WERI-Rb-1 (cell line): ENCODE measurements around the gene TTN.

Experiments used
- DNase-seq: peaks from one replicate; pipeline ENCODE4 v3.0.0-alpha.2; 2020
- H3K27ac ChIP-seq: fragments of 250-450 bp; sonication (Bioruptor Pico); 2 replicates; pipeline ENCODE4 v1.5.1; 2020; ENCODE audit warnings: mild to moderate bottlenecking, moderate library complexity
- H3K27me3 ChIP-seq: fragments of 250-450 bp; sonication (Bioruptor Pico); 2 replicates; pipeline ENCODE4 v1.5.1; 2021; ENCODE audit warnings: mild to moderate bottlenecking, low read depth, moderate library complexity; ENCODE audit not compliant: insufficient read depth, severe bottlenecking
- H3K36me3 ChIP-seq: fragments of 250-450 bp; sonication (Bioruptor Pico); 2 replicates; pipeline ENCODE4 v1.5.1; 2020; ENCODE audit warnings: mild to moderate bottlenecking, moderate library complexity
- H3K4me3 ChIP-seq: 2 replicates; pipeline ENCODE4 v1.5.1; 2011; ENCODE audit warnings: low read depth, mild to moderate bottlenecking, control low read depth, low read length
- H3K9me3 ChIP-seq: fragments of 250-450 bp; sonication (Bioruptor Pico); 2 replicates; pipeline ENCODE4 v1.5.1; 2021; ENCODE audit warnings: mild to moderate bottlenecking, moderate library complexity; ENCODE audit not compliant: severe bottlenecking
- CTCF ChIP-seq: IDR thresholded peaks from 2 replicates; pipeline ENCODE4 v1.5.1; 2011; ENCODE audit warnings: low read depth, mild to moderate bottlenecking, control low read depth, inconsistent platforms, low read length

The TTN gene

GRCh38 chr2:178513876-178514275 lies 293.3 kb downstream of the TTN start:
- no peaks in the 10 kb centered on the region; the same call in none of the 2 replicates for H3K36me3 ChIP-seq

GRCh38 chr2:178512484-178512883 lies 294.7 kb downstream of the TTN start:
- DNase-seq, result no peak
- Histone ChIP-seq H3K36me3 (no peaks in the 10 kb centered on the region), H3K9me3 (no peaks in the 10 kb centered on the region), H3K27me3 (no peaks in the 10 kb centered on the region), H3K4me3 (no peak overlapping the region), H3K27ac (no peak overlapping the region)
- no peak for TF ChIP-seq CTCF

More at GRCh38 chr2:178513876-178514275, 293.3 kb downstream of the TTN start:
- TF ChIP-seq CTCF, result no peak
- no peak overlapping the region for H3K27ac ChIP-seq
- no peak overlapping the region for H3K4me3 ChIP-seq
- no peaks in the 10 kb centered on the region for H3K27me3 ChIP-seq
- DNase-seq, result no peak
- no peaks in the 10 kb centered on the region for H3K9me3 ChIP-seq

GRCh38 chr2:178510384-178510783 lies 296.8 kb downstream of the TTN start:
- TF ChIP-seq CTCF, result no peak
- H3K27ac ChIP-seq, result no peak overlapping the region
- no peaks in the 10 kb centered on the region for H3K9me3 ChIP-seq
- no peak overlapping the region for H3K4me3 ChIP-seq
- H3K27me3 ChIP-seq, result no peaks in the 10 kb centered on the region
- no peak for DNase-seq
- H3K36me3 ChIP-seq, result peaks cover 4% of the 10 kb centered on the region; the same call in 1 of the 2 replicates

DNA sequence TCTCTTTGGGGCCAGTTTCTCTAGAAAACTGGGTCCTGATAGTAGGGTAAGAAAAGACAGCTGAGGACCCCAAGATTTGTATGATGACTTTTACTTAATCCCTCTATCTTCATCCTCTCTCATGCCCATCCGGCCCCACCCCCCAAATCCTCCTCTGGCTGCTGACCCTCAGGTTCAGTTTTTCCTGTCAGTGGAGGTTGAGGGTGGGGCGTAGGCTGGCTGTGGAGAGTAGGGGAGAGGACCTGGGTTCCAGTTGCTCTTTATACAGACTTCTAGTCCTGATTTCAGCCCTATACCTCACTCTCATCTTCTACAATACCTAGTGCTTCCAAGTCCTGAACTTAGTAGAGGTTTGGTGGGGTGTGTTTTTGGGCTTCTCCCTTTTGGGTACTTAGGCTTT lies 298.6 kb downstream of the TTN start:
- no peak for TF ChIP-seq CTCF
- no peak overlapping the region for H3K4me3 ChIP-seq

GRCh38 chr2:178506949-178507348 lies 300.3 kb downstream of the TTN start:
- Histone ChIP-seq H3K27me3 (no peaks in the 10 kb centered on the region), H3K36me3 (peaks cover 23% of the 10 kb centered on the region), H3K9me3 (no peaks in the 10 kb centered on the region), H3K27ac (no peak overlapping the region), H3K4me3 (no peak overlapping the region)
- DNase-seq, result no peak
- no peak for TF ChIP-seq CTCF

More for the DNA sequence above, 298.6 kb downstream of the TTN start:
- Histone ChIP-seq H3K27me3 (no peaks in the 10 kb centered on the region), H3K27ac (no peak overlapping the region), H3K9me3 (no peaks in the 10 kb centered on the region), H3K36me3 (peaks cover 9% of the 10 kb centered on the region)
- DNase-seq, result no peak

- no peak for DNase-seq
- TF ChIP-seq CTCF, result no peak
- no peaks in the 10 kb centered on the region for H3K27me3 ChIP-seq
- H3K27ac ChIP-seq, result no peak overlapping the region
- H3K9me3 ChIP-seq, result no peaks in the 10 kb centered on the region
- H3K4me3 ChIP-seq, result no peak overlapping the region
- H3K36me3 ChIP-seq, result peaks cover 27% of the 10 kb centered on the region
Measured at GRCh38 chr2:178506524-178506923, 300.7 kb downstream of the TTN start.
